ENCODE results near the gene USB1. TPM values are rescaled to one million over a fixed set of nuclear protein-coding genes. Genes with fewer than 3 reads are reported as not detected.
A peak's percentile ranks its signal among the peaks of the same experiment; 100 is the strongest.

USB1 gene
- polyA plus RNA-seq, 2 of the 4 experiments (the other 2 are of a cell fraction) = 88.8 to 143 TPM

DNA sequence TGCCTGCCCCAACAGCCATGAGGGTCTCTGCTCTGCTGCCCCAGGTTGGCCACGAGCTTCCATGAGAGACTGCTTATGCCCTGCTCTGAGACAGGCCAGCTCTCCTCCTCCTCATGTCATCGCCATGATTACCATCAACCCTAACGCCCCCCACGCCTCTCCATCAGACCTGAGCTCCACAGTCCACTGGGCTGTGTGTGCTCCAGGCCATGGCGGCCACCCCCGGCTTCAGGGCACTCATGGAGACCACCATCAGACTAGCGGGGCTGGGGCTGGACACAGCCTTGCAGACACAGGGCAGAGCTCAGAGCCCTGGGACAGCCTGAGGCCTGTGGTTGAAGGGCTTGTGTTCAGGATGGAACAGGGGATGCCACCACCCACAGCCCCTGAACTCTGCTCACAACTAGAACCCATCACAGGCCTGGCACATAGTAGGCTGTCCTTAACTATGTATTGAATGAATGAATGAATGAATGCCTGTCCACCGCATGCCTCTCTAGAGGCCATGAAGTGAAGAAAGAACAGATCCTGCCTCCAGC lies 44.9 kb upstream of the USB1 start:
- ChIA-PET POLR2A (no interaction called here), CTCF (interaction anchor here (1.0 to 3.2 kb wide), 4 partner anchors 12 to 57 kb away, joined by 3 to 16 read pairs (median 4); no protein-coding TSS in a partner anchor)
- Histone ChIP-seq H3K9me3 (no peaks in the 10 kb centered on the region), H3K4me3 (no peak overlapping the region), H3K27ac (no peak overlapping the region), H3K4me2 (no peak overlapping the region), H3K4me1 (0 out of 3 replicates have a peak, but pooled peaks cover 3% of the 10 kb centered on the region)
- ATAC-seq (peak in 1 of 2 experiments; percentile 15; a peak in 1 of 6 replicates), FAIRE-seq (no peak), DNase-seq (ENCODE audit: low read depth in 1 of 2, low spot score in 1 of 2) (no peak)
- 75% methylated on average over 8 of the region's 8 CpGs for WGBS (ENCODE audit: missing lambda C conversion rate)
- TF ChIP-seq, protein P1, sequence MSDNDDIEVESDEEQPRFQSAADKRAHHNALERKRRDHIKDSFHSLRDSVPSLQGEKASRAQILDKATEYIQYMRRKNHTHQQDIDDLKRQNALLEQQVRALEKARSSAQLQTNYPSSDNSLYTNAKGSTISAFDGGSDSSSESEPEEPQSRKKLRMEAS (IDR thresholded peaks at IDR 0.05) = no peak
- no peak for TF ChIP-seq ZNF302 (CRISPR knock-in tag; IDR thresholded peaks at IDR 0.05)
- TF ChIP-seq RARB (CRISPR knock-in tag; IDR thresholded peaks at IDR 0.05) = no peak
- TF ChIP-seq TP53 (CRISPR knock-in tag; IDR thresholded peaks at IDR 0.05) = no peak
- TF ChIP-seq, protein P2, sequence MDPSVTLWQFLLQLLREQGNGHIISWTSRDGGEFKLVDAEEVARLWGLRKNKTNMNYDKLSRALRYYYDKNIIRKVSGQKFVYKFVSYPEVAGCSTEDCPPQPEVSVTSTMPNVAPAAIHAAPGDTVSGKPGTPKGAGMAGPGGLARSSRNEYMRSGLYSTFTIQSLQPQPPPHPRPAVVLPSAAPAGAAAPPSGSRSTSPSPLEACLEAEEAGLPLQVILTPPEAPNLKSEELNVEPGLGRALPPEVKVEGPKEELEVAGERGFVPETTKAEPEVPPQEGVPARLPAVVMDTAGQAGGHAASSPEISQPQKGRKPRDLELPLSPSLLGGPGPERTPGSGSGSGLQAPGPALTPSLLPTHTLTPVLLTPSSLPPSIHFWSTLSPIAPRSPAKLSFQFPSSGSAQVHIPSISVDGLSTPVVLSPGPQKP (IDR thresholded peaks at IDR 0.05; ENCODE audit: low read depth, low read length) = no peak
- no peak for TF ChIP-seq RAD21 (conservative IDR thresholded peaks at IDR 0.05 in 1 of 2, IDR thresholded peaks at IDR 0.05 in 1 of 2)
- no peak for TF ChIP-seq NPAS2 (CRISPR knock-in tag; IDR thresholded peaks at IDR 0.05; ENCODE audit: borderline replicate concordance)
- TF ChIP-seq CHD4 (IDR thresholded peaks at IDR 0.05; ENCODE audit: borderline replicate concordance) = no peak
- TF ChIP-seq NR3C1 (IDR thresholded peaks at IDR 0.05) = no peak
- TF ChIP-seq SREBF2 (IDR thresholded peaks at IDR 0.05) = no peak
- no peak for TF ChIP-seq HOXA7 (CRISPR knock-in tag; IDR thresholded peaks at IDR 0.05)
- TF ChIP-seq, protein P3, sequence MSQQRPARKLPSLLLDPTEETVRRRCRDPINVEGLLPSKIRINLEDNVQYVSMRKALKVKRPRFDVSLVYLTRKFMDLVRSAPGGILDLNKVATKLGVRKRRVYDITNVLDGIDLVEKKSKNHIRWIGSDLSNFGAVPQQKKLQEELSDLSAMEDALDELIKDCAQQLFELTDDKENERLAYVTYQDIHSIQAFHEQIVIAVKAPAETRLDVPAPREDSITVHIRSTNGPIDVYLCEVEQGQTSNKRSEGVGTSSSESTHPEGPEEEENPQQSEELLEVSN (IDR thresholded peaks at IDR 0.05; ENCODE audit: borderline replicate concordance, low read depth) = no peak
- TF ChIP-seq MYC (IDR thresholded peaks at IDR 0.05; ENCODE audit: borderline replicate concordance, low read length) = no peak
- TF ChIP-seq POLR2A (IDR thresholded peaks at IDR 0.05; ENCODE audit: low read length) = no peak
- TF ChIP-seq RFX5 (IDR thresholded peaks at IDR 0.05) = no peak
- no peak for TF ChIP-seq ESRRA (IDR thresholded peaks at IDR 0.05; ENCODE audit: borderline replicate concordance, low read length)
- no peak for TF ChIP-seq PHF8 (IDR thresholded peaks at IDR 0.05; ENCODE audit: borderline replicate concordance, low read depth)
- TF ChIP-seq, protein P4, sequence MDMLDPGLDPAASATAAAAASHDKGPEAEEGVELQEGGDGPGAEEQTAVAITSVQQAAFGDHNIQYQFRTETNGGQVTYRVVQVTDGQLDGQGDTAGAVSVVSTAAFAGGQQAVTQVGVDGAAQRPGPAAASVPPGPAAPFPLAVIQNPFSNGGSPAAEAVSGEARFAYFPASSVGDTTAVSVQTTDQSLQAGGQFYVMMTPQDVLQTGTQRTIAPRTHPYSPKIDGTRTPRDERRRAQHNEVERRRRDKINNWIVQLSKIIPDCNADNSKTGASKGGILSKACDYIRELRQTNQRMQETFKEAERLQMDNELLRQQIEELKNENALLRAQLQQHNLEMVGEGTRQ (IDR thresholded peaks at IDR 0.05) = no peak
- no peak for TF ChIP-seq MAZ (IDR thresholded peaks at IDR 0.05; ENCODE audit: borderline replicate concordance, low read depth, low read length)
- TF ChIP-seq, protein P5, sequence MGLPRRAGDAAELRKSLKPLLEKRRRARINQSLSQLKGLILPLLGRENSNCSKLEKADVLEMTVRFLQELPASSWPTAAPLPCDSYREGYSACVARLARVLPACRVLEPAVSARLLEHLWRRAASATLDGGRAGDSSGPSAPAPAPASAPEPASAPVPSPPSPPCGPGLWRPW (IDR thresholded peaks at IDR 0.05) = no peak

DNA sequence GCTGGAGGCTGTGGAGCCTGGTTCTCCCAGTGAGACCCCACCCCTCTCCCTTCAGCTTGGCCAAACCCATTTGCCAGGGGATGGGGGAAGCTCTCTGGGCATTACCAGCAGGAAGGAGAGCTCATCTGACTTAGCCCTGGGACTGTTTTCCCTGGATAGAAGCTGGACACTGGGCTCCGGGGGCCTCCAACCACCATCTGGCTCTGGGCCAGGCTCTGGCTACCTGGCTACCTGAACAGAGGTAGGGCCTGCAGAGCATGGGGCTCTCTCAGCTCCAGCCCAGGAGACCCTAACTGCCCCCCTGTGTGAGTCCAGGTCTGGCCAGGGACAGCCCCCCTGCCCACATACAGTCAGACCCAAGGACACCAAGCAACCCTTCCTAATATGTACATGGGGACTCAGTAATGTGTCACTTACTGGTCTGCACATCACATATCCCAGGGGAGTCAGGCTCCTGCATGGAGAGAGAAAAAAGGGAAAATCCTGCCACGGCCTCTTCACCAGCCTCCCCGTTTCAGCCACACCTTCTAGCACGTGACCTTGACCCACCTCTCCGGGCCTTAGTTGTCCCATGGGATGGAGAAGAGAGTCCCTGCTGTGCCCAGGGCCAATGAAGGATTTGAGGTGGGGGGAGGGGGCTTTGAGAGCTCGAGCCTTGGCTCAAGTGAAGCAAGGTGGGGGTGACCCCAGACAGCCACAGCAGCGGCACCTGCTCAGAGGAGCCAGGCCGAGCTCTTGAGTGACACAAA lies 44.1 kb upstream of the USB1 start:
- ChIA-PET CTCF (interaction anchor here (0.6 to 3.2 kb wide), 10 partner anchors 13 to 200 kb away, joined by 3 to 16 read pairs (median 3); partner anchors contain the start of gene USB1), POLR2A (no interaction called here)
- Histone ChIP-seq H3K4me1 (0 out of 3 replicates have a peak, but pooled peaks cover 3% of the 10 kb centered on the region), H3K4me2 (no peak overlapping the region), H3K27ac (no peak overlapping the region), H3K9me3 (no peaks in the 10 kb centered on the region), H3K4me3 (no peak overlapping the region)
- DNase-seq (ENCODE audit: low read depth in 1 of 2, low spot score in 1 of 2) = no peak
- ATAC-seq = no peak
- FAIRE-seq = no peak
- TF ChIP-seq HEYL (CRISPR knock-in tag; IDR thresholded peaks at IDR 0.05) (no peak), MYC (IDR thresholded peaks at IDR 0.05; ENCODE audit: borderline replicate concordance, low read length) (no peak), KDM1A (IDR thresholded peaks at IDR 0.05; ENCODE audit: low read depth) (no peak), FOSB (CRISPR knock-in tag; IDR thresholded peaks at IDR 0.05) (no peak)
- WGBS (ENCODE audit: missing lambda C conversion rate) = 78% methylated on average over 6 of the region's 8 CpGs
